Fibroblast of the conjunctiva (primary cell): Measurements from ENCODE around the gene PIGN.

Experiments
- DNase-seq: peaks from one replicate; pipeline ENCODE4 v3.0.0-alpha.2; 2010; ENCODE audit warnings: low read depth

Gene PIGN, protein sequence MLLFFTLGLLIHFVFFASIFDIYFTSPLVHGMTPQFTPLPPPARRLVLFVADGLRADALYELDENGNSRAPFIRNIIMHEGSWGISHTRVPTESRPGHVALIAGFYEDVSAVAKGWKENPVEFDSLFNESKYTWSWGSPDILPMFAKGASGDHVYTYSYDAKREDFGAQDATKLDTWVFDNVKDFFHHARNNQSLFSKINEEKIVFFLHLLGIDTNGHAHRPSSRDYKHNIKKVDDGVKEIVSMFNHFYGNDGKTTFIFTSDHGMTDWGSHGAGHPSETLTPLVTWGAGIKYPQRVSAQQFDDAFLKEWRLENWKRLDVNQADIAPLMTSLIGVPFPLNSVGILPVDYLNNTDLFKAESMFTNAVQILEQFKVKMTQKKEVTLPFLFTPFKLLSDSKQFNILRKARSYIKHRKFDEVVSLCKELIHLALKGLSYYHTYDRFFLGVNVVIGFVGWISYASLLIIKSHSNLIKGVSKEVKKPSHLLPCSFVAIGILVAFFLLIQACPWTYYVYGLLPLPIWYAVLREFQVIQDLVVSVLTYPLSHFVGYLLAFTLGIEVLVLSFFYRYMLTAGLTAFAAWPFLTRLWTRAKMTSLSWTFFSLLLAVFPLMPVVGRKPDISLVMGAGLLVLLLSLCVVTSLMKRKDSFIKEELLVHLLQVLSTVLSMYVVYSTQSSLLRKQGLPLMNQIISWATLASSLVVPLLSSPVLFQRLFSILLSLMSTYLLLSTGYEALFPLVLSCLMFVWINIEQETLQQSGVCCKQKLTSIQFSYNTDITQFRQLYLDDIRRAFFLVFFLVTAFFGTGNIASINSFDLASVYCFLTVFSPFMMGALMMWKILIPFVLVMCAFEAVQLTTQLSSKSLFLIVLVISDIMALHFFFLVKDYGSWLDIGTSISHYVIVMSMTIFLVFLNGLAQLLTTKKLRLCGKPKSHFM

DNA sequence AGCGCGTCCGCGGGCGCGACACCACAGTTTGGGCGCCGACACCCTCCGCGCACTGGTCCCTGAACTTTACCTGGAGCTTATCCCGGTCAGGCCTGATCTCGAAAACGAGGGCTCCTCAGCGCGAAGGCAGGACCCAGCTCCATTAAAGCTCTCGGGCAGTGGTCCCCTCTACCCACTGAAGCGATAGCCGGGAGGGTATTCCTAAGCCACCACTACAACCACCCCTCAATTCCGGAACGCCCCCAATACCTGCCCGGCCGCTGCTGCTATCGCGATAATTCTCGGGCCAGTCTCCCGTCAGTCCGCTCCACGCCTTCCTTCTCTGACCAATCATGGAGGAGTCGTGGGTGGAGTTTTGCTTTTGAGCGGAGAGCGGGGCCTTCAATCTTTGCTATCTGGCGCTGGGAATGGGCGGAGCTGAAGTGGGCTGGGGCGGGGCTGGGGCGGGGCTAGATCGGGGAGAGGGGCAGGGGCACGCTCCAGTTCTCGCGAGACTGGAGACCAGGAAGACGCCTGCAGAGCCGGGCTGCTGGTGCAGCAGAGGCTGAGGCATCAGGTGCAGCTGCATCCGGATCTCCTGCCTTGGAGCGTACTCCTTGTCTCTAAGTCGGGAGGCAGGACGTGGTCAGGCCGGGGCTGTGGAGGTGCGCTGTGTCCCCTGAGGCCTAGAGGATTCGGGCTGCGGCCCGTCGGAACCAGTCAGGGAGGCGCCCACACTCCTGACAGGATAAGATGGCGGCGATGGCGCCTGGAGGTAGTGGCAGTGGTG is at the start of gene PIGN, which contains the start of gene RELCH:
Gene PIGN (minus strand): TSS at position 283 of the 769 bp plus-strand sequence. CDS start 25,703 bp downstream, outside the sequence.
Gene RELCH (plus strand): TSS at position 482 of the 769 bp plus-strand sequence. CDS start 251 bp downstream, at position 733.
- peak; percentile 97 for DNase-seq

DNA sequence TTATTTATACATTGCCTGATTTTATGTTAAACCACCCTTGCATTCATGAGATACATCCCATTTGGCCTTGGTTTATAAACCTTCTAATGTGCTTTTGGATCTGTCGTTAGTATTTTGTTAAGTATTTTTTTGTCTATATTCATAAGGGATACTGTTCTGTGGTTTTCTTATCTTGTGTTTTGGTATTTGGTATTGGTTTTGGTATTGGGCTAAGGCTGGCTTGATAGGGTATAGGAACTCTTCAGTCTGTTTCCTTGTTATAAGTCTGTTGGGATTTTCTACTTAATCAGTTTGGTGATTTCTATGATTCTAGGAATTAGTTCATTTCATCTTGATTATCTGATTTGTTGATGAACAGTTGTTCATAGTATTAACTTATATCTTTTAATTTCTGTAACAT is 49.4 kb upstream of the PIGN start:
- no peak for DNase-seq

DNA sequence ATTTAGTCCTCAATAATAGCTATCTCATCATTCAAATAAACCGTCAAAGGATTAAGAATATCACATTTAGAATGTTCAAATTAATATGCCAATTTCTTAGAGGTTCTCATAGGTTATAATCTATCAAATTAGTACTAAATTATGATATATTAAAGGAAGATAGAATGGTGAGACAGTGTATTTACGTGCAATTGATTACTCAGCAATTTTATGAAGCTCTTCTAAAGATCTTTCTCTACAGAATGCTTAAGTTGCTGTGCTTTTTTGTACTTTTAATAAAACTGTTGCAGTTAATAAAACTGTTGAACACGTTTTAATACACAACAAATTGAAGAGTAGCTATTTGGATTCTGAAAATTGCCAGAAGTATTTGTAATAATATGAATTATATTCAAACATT is 39.2 kb upstream of the PIGN start:
- DNase-seq: no peak

DNA sequence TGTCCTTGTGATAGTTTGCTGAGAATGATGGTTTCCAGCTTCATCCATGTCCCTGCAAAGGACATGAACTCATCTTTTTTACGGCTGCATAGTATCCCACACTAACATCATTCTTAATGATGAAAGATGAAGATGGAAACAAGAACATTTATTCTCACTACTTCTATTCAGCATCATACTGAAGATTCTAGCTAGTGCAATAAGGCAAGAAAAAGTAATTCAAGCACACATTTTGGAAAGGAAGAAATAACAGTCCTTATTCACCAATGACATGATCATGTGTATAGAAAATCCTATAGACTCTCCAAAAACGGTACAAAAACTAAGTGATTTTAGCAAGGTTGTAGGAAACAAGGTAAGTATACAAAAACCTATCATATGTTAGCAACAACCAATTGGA is 37.4 kb upstream of the PIGN start:
- DNase-seq: no peak

DNA sequence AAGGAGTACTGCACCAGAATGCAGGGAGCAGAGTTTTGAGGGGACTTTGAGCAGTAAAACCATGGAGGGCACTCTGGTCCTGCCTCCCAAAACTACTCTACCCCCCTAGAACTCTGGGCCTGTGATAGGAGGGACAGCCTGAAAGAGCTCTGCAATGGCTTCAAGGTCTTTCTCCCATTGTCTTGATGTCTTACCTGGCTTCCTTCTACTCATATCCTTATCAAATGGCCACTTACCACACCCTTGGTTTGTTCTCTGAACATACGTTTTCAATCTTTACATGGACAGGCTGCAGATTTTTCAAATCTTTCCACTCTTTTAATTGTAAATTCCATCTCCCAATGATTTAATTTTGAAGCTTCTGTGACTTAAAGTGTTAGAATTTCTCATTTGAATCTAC is 27.9 kb upstream of the PIGN start:
- DNase-seq: no peak

DNA sequence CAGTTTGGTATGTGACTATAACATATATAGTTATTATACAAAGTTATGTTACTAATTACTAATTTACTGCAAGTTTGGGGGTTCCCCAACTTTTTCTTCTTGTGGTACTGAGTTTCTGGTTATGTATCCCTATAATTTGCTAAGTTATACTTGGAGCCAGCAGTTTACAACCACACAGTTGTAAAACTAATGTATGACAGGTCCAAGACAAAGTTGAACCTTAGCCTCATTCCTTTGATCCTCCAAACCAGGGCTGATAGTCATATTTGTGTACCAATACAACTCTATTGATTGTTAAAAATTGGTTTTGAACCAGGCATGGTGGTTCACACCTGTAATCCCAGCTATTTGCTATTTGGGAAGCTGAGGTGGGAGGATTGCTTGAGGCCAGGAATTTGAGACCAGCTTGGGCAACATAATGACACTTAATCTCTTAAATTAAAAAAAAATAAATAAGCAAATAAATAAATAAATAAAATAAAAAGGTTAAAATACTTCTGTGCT is 24.5 kb upstream of the PIGN start:
- no peak for DNase-seq

DNA sequence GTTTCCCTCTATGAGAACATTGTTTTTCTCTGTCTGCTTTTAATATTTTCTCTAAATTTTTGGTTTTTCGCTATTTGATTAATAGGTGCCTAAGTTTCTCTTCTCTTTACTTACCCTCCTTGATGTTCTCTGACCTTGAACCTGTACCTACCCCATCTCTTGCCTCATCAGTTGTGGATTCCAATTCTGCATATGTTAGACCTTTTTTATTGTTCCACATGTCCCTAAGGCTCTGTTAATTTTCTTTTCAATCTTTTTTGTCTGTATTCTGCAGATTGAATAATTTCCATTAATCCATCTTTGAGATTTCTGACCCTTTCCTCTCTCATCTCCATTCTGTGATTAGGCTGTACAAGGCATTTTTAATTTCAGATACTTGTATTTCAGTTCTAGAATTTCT is 23.3 kb upstream of the PIGN start:
- no peak for DNase-seq

DNA sequence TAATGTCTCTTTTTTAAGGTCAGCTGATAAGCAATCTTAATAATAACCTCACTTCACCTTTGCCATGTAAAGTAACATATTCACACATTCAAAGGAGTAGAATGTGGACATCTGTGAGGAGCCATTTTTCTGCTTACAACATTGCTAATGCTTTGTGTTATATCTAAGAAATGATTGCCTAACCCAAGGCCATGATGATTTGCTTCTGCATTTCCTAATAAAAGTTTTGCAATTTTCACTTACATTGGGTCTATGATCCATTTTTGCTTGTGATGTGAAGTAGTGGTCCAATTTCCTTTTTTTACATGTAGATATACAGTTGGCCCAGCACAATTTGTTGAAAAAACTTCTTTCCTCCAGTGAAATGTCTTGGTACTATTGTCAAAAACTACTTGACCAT is 22.2 kb upstream of the PIGN start:
- DNase-seq: no peak

DNA sequence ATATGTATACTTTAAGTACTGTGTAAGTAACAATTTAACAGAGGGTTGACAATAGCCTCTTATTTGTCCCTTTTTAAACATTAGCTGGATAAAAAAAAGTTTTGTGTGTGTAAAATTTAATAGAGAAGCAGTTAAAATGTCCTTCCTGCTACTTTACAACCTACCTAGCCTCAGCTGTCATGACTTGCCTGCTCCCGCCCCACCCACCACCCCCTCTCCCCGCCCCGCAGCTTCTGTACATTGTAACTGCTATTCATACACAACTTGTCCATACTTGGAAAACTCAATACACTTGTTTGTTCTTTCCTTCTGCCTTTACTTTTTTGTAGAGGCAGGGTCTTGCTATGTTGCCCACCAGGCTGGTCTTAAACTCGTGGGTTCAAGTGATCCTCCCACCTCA is 19.7 kb upstream of the PIGN start:
- DNase-seq: no peak

DNA sequence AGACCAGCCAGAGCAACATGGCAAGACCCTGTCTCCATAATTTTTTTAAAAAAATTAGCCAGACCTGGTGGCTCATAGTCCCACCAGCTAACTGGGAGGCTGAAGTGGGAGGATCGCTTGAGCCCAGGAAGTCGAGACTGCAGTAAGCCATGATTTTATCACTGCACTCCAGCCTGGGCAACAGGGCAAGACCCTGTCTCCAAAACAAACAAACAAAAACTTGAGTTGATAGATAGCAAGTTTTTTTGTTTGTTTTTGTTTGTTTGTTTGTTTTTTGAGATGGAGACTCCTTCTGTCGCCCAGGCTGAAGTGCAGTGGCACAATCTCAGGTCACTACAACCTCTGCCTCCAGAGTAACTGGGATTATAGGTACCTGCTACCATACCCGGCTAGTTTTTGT is 19.0 kb upstream of the PIGN start:
- no peak for DNase-seq

DNA sequence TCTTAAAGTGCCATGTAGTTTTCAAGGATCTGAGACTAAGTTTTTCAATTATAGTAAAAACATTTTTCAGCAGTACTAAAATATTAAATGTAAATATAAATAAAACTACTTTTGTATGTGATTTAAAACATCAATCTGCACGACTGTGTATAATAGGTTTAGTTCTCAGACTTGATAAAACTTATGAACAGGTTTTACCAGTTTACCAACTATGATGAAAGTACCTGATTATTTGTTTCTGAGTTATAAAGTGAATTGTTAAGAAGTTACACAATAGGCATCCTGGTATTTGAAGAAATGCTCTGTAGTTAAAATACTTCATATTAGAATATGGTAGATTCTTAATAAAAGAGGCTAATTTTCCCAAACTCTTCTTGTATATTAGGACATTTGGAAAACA is 15.0 kb upstream of the PIGN start:
- no peak for DNase-seq

DNA sequence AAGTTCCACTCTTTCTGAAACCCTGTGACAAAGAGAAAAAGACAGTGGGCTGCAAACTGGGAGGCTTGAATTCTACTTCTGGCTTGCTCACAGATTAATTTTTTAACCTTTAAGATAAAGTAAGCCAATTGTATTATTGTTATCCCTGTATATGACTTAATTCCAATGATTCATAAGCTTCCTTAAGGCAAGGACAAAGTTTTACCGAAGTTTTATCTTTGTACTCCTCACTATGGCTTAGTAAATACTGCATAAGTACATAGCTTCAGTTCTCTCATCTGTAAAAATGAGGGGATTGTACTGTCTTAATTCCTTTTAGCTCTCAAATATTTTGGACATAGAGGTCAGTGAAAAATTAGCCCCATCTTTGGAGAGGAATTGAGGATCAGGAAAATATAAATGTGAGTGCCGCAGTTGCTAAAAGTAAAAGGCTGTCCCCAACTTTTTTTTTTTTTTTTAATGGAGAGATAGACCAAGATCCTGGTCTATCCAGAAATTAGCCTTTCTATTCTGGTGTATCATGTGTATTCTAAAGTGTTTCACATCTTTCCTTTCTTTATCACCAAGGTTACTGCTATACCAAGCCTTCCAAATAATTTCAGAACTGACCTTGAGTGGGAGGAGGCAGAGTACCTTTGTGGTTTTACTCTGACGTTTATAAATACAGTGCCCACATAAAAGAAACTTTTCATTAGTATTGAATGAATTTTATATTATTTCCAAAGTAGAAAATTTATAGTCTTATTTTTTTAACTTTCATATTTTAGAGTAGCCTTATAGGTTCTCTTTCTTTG is 13.5 kb upstream of the PIGN start:
- DNase-seq: no peak

DNA sequence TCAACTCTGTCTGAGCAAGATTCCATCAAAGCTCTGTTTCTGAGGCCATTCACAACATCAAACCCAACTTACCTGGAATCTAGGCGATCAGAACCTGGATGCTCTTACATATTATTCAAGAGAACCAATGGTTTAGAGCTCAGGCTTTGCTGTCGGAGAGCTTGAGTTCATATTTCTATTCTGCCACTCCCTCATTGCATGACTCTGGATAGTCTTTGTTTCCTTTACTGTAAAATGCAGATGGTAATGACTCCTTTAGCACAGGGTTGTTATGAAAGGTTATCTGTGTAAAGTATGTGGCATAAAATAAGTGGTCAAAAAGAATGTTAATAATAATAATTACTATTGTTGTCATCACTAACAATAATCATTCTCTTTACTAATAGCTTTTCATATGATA is 12.8 kb upstream of the PIGN start:
- no peak for DNase-seq

DNA sequence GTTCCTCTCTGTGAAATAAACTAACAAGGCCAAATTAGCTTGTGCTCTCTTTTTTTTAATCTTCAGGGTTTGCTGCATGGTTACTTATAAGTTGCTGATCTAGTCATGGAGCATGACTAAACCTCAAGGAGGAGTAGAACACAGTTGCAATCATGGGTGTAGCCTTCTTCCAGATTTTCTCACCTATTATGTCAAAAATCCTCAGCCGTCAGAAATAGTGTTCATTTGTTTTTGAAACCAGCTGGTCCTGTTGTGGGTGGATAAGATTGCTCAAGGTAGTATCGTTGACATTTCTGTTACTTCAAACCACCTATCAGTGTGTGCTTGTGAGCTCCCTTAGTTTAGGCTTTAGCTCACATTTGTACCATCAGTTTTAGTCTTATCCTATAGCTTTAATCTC is 11.4 kb upstream of the PIGN start:
- DNase-seq: no peak

DNA sequence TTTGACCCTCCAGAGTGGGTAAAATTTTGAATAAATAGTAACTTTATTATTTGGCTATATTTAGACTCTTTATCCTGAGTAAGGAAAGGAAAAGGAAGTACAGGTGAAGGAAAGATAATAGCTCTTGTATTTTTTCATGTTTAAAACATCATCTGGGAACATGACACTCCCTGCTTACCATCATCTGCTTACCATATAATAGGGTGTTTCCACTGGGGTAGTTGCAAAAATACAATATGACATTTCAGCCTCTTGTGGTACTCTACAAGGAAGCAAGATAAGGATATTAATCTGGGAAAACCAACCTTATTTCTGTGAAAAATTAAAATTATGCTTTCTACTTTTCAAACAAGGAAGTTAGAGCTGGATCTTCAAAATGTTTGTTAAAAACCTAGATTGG is 10.1 kb upstream of the PIGN start:
- DNase-seq: no peak

DNA sequence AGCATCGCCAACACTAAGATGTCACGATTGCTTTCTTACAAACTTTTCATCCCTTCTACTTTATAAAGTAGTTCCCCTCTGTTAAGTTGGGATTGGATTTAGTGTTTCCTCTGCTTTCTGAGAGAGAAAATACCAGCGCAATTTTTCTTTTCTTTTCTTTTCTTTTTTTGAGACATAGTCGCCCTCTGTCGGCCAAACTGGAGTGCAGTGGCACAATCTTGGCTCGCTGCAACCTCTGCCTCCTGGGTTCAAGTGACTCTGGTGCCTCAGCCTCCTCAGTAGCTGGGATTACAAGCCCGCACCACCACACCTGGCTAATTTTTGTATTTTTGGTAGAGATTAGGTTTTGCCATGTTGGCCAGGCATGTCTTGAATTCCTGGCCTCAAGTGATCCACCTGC is 9.2 kb upstream of the PIGN start:
- no peak for DNase-seq

DNA sequence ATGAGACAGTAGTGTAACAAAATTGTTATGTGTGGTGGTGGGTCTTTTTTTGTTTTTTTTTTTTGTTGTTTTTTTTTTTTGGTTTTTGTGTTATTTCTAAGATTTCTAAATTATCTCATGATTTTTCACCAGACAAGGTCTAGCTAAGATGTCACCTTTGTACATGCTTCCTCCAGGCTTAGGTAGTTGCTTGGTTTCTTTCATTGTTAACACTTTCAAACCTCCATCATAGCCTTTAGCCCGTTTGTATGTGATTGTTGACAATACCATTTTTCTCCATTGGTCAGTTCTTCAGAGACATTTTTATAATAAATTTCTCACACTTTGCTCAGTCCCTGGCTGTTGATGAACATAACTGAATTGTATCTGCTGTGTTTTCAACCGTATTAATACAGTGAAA is 2.4 kb upstream of the PIGN start:
- no peak for DNase-seq

DNA sequence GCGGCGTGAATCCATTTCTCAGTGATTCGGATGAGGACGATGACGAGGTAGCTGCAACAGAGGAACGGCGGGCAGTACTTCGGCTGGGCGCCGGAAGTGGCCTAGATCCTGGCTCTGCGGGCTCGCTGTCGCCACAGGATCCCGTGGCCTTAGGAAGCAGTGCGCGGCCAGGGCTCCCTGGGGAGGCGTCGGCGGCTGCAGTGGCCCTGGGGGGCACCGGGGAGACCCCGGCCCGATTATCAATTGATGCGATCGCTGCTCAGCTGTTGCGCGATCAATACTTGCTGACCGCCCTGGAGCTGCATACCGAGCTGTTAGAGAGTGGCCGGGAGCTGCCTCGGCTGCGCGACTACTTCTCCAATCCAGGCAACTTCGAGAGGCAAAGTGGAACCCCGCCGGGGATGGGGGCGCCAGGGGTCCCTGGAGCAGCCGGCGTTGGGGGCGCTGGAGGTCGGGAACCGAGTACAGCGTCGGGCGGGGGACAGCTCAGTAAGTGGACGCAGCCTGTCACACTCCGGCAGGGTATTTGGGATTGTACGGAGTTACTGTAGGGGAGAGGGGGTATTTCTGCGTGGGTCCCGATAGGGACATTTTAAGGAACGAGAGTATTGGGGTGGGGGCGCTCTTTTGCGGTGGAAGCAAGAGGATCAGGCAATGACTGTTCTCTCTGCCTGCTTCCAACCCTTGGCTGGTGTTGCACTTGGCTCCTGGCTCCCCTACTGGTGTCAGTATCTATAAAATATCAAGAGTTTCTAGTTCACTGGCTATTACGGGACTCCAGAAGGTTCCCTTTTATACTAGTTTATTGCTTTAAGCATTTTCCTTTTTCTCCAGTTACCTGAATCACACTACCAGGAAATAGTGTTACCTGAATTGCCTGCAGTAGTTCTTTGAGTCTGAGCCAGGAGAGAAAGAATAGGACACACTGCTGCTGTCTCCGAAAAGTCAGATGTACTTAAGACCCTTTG is 971 bp upstream of the PIGN start:
- DNase-seq: no peak

DNA sequence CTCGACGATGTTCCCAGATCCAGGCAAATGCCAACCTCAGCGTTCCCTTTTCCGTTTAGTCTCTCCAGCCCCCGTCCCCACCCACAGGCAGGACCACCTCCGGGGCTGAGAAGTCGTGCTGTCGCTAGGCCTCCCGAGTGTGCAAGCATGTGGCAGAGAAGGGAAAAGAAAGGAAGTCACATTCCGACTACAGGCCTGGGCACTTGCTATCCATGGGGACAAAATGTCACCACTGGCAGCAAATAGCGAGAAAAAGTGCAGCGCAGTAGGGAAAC is 420 bp downstream of the PIGN start:
- no peak for DNase-seq

DNA sequence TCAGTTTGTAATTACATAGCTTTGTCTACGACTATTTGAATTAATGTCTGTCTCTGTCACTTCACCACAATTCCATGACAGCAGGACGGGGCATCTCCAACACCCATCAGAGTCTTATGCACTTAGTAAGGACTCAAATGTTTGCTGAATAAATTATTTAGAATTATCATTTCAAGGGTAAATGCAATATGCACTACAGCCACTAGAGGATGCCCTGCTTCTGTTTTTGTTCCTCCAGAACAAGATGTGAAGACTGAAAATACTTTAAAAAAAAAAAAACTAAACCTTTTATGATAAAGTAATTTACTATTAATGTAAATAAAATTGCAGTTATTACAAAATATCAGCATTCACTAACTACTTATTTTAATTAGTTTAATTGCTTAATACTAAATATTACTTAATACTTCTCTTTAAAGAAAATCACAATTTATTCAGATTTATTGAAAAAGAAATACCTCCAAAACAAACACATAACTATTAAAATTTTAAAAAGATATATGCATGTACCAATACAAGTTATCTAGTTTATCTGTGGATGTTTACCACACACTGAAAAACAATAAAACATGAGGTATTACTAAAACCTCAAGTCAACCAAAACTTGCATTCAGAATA is 3.2 kb downstream of the PIGN start:
- DNase-seq: peak; percentile 54
